GM12801 (cell line): ENCODE data around the gene LSM2.

Experiments used
- CTCF ChIP-seq: IDR thresholded peaks from one replicate; pipeline ENCODE4 v1.5.1; 2011; ENCODE audit warnings: control low read depth; ENCODE audit not compliant: insufficient read length; ENCODE audit errors: extremely low read depth

The LSM2 gene

GRCh38 chr6:31791324-31792089 lies 15.3 kb downstream of the LSM2 start:
- no peak for TF ChIP-seq CTCF

GRCh38 chr6:31785475-31785874 lies 21.3 kb downstream of the LSM2 start:
- TF ChIP-seq CTCF = no peak

GRCh38 chr6:31784098-31784925 lies 22.5 kb downstream of the LSM2 start:
- no peak for TF ChIP-seq CTCF

GRCh38 chr6:31782126-31782855 lies 24.5 kb downstream of the LSM2 start:
- TF ChIP-seq CTCF = no peak

GRCh38 chr6:31781244-31782125 lies 25.3 kb downstream of the LSM2 start:
- TF ChIP-seq CTCF = no peak

- no peak for TF ChIP-seq CTCF
Observed at GRCh38 chr6:31780507-31781243, 26.1 kb downstream of the LSM2 start.
